ENCODE results near the gene AGAP1.

Gene AGAP1

GRCh38 chr2:235921508-235922191 lies 427.8 kb downstream of the AGAP1 start:
- CTCF ChIA-PET = interaction anchor here (1.0 kb wide), 1 partner anchor 42 kb away, joined by 3 read pairs; no protein-coding TSS in a partner anchor
- TF ChIP-seq, protein P1, sequence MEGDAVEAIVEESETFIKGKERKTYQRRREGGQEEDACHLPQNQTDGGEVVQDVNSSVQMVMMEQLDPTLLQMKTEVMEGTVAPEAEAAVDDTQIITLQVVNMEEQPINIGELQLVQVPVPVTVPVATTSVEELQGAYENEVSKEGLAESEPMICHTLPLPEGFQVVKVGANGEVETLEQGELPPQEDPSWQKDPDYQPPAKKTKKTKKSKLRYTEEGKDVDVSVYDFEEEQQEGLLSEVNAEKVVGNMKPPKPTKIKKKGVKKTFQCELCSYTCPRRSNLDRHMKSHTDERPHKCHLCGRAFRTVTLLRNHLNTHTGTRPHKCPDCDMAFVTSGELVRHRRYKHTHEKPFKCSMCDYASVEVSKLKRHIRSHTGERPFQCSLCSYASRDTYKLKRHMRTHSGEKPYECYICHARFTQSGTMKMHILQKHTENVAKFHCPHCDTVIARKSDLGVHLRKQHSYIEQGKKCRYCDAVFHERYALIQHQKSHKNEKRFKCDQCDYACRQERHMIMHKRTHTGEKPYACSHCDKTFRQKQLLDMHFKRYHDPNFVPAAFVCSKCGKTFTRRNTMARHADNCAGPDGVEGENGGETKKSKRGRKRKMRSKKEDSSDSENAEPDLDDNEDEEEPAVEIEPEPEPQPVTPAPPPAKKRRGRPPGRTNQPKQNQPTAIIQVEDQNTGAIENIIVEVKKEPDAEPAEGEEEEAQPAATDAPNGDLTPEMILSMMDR (IDR thresholded peaks at IDR 0.05; ENCODE audit: control extremely low read depth, extremely low read depth, low read depth, missing control alignments) = no peak
- no peak for DNase-seq (ENCODE audit: extremely low spot score)
- POLR2A ChIA-PET = no interaction called here

- CTCF ChIA-PET = interaction anchor here (1.0 kb wide), 1 partner anchor 43 kb away, joined by 3 read pairs; no protein-coding TSS in a partner anchor
- POLR2A ChIA-PET = no interaction called here
- TF ChIP-seq, protein P1 (IDR thresholded peaks at IDR 0.05; ENCODE audit: control extremely low read depth, extremely low read depth, low read depth, missing control alignments) = no peak
These were observed 429.0 kb downstream of the AGAP1 start for GRCh38 chr2:235922839-235923238.

GRCh38 chr2:235923859-235924674 lies 430.2 kb downstream of the AGAP1 start:
- TF ChIP-seq, protein P1 (IDR thresholded peaks at IDR 0.05; ENCODE audit: control extremely low read depth, extremely low read depth, low read depth, missing control alignments) = no peak
- ChIA-PET CTCF (no interaction called here), POLR2A (no interaction called here)
- DNase-seq (ENCODE audit: extremely low spot score) = no peak

More at GRCh38 chr2:235922839-235923238, 429.0 kb downstream of the AGAP1 start:
- no peak for DNase-seq (ENCODE audit: extremely low spot score)

- ChIA-PET POLR2A (no interaction called here), CTCF (no interaction called here)
- no peak for DNase-seq (ENCODE audit: extremely low spot score)
- TF ChIP-seq, protein P1 (IDR thresholded peaks at IDR 0.05; ENCODE audit: control extremely low read depth, extremely low read depth, low read depth, missing control alignments) = no peak
These were observed 430.8 kb downstream of the AGAP1 start for GRCh38 chr2:235924675-235925063.

DNA sequence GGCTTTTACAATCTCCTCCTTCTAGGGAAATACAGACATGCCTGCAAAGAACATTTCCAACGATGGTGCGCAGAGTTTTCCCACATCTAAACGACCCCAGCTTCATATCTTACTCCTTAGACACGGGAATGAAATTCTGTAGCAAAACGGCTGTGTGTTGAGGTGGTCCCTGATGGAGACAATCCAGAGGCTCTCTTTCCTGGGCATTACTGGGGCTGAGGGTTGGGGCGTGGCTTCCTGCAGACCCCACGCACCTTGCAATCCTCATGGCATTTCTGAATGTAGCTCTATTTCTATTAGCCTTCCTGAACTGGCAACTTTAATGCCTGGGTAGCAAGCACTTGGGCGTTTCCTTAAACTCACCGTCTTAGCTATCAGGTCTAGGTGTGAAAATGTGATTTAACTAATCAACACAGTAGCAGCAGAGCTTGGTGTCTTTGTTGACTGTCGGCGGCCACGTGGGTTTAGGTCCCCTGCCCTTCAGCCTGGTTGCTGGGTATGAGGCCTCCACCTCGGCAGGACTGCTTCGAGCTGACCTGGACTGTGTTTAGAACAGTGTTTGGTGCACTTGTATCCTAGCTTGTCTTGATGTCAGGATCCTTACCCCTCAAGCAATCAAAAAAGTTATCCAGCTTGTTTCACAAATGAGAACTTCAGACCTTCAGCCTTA lies 431.5 kb downstream of the AGAP1 start:
- TF ChIP-seq, protein P1 (IDR thresholded peaks at IDR 0.05; ENCODE audit: control extremely low read depth, extremely low read depth, low read depth, missing control alignments) = no peak
- CTCF ChIA-PET = no interaction called here
- POLR2A ChIA-PET = no interaction called here
- DNase-seq (ENCODE audit: extremely low spot score) = no peak

DNA sequence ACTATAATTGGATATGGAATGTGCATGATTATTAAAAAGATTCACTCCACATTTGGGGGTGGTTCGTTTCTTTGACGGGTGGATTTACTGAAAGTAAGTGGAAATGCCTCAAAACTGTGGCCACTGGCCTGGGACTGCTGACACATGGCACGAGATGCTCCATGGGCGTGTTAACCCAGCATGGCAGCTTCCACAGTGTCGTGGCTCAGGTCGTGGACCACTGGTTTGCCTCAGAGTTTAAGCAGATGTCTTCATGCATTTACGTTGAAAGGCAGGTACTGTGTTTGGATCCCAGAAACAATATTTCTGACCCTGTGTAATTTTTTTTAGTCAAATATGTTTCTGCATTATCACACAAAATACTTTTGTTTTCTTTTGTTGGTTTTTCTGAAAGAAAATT lies 432.4 kb downstream of the AGAP1 start:
- DNase-seq (ENCODE audit: extremely low spot score) = no peak
- ChIA-PET POLR2A (no interaction called here), CTCF (interaction anchor here (1.1 kb wide), 1 partner anchor 11 kb away, joined by 3 read pairs; no protein-coding TSS in a partner anchor)
- TF ChIP-seq, protein P1 (IDR thresholded peaks at IDR 0.05; ENCODE audit: control extremely low read depth, extremely low read depth, low read depth, missing control alignments) = no peak

Data from GM10248 (cell line).